ENCODE measurements around the gene PSG1.
"Not testable (repeated sequence)": the region's sequence is repeated elsewhere in the genome, so short reads cannot be mapped to it uniquely, and the experiment has no call there.

Gene PSG1

DNA sequence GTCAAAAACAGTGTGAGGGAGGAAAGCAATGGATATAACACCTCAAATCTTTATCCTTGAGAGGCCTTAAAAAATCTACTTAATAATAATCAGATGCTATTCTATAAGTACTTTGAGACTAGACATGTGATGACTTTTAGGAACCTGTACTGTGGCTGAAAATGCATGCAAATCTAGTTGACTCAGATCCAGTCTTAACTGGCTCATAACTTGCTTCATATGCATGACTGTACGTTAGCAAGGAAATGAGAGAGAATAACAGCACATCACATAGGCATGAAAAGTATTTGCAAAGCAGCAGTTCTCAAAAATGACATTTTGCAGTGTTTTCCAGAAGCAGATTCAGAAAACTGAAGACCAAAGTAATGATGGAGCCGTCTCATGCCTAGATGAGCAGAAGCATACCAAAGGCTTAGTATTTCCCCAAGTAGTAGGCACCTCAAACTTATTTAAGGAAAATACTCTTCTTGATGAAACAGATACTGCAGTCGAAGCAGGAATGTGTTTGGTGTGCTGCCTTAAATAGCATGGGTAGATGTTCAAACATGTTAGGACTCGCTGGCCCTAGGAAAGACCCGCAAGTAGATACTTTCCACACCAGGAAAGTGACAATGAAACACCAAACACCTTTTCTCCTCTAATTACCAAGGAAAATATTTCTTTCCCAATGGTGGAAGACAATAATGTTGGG, 59.4 kb downstream of the PSG1 start:
- DNase-seq: not testable (repeated sequence)

DNA sequence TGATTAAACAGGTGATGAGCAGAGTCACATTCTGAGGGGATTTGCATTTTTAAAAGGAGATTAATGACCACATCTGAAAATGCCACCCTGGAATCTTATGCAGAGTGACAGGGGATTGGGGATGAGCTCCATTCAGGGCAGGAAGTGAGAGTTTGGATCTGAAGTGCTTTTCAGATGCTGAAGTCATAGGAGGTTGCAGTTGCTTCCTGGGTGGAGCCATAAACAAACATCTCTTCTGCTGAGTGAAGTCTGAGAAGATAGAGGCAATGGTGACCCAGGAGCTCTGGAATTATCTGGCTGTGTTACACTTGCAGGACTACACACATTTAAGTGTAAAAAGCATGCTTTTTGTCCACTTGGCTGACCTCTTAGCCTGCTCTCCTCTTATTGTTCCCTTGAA, 62.6 kb downstream of the PSG1 start:
- DNase-seq: no peak
